NCI-H1694 (cell line): ENCODE measurements around the gene UXS1.

ENCODE experiments used
- DNase-seq: peaks from one replicate; lab custom pipeline; 2025; lab: John Stamatoyannopoulos, UW

Gene UXS1

GRCh38 chr2:106129592-106129991 lies 64.5 kb downstream of the UXS1 start:
- no peak for DNase-seq

GRCh38 chr2:106129150-106129549 lies 65.0 kb downstream of the UXS1 start:
- no peak for DNase-seq

GRCh38 chr2:106127776-106128268 lies 66.3 kb downstream of the UXS1 start:
- no peak for DNase-seq

GRCh38 chr2:106127282-106127771 lies 66.8 kb downstream of the UXS1 start:
- DNase-seq: no peak

- no peak for DNase-seq
These were observed 67.3 kb downstream of the UXS1 start for GRCh38 chr2:106126705-106127281.

GRCh38 chr2:106126295-106126694 lies 67.8 kb downstream of the UXS1 start:
- DNase-seq: no peak

GRCh38 chr2:106124905-106125549 lies 69.1 kb downstream of the UXS1 start:
- DNase-seq: no peak

GRCh38 chr2:106124106-106124756 lies 69.9 kb downstream of the UXS1 start:
- no peak for DNase-seq

GRCh38 chr2:106122157-106122556 lies 71.9 kb downstream of the UXS1 start:
- no peak for DNase-seq

- DNase-seq: no peak
These were observed 73.7 kb downstream of the UXS1 start for GRCh38 chr2:106120432-106120831.

- no peak for DNase-seq
These were observed 75.0 kb downstream of the UXS1 start for GRCh38 chr2:106119074-106119473.

- DNase-seq: no peak
These were observed 76.0 kb downstream of the UXS1 start for GRCh38 chr2:106117882-106118684.

- DNase-seq: no peak
These were observed 76.8 kb downstream of the UXS1 start for GRCh38 chr2:106117347-106117746.

- DNase-seq: no peak
These were observed 77.9 kb downstream of the UXS1 start for GRCh38 chr2:106116248-106116647.

- no peak for DNase-seq
These were observed 78.4 kb downstream of the UXS1 start for GRCh38 chr2:106115665-106116064.

- no peak for DNase-seq
These were observed 78.9 kb downstream of the UXS1 start for GRCh38 chr2:106115250-106115649.

- DNase-seq: no peak
These were observed 79.9 kb downstream of the UXS1 start for GRCh38 chr2:106114166-106114565.

- no peak for DNase-seq
These were observed 80.6 kb downstream of the UXS1 start for GRCh38 chr2:106113361-106113966.

- no peak for DNase-seq
These were observed 82.1 kb downstream of the UXS1 start for GRCh38 chr2:106111882-106112571.

- DNase-seq: no peak
These were observed 84.3 kb downstream of the UXS1 start for GRCh38 chr2:106109675-106110424.

GRCh38 chr2:106108791-106109190 lies 85.3 kb downstream of the UXS1 start:
- DNase-seq: no peak
